Measurements from ENCODE around the gene SPIC. TPM values are rescaled to one million over a fixed set of nuclear protein-coding genes. Genes with fewer than 3 reads are reported as not detected.

The SPIC gene
- total RNA-seq, 4 donors from 2014 or later: not detected

DNA sequence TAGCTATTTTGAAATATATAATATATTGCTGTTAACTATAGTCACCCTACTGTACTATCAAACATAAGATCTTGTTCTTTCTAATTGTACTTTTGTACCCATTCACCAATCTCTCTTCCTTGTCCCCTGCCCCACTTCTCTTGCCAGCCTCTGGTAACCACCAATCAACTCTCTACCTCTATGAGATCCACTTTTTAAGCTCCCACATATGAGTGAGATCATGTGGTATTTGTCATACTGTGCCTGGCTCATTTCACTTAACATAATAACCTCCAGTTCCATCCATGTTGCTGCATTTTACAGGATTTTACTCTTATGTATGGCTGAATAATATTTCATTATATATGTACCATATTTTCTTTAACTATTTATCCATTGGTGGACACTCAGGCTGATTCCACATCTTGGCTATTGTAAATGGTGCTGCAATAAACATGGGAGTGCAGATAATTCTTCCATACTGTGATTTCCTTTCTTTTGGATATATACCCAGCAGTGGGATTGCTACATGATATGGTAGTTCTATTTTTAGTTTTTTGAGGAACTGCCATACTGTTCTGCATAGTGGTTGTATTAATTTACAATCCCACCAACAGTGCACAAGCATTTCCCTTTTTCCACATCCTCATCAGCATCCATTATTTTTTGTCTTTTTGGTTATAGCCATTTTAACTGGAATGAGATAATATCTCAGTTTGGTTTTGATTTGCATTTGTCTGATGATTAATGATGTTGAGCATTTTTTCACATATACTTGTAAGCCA is 33.5 kb upstream of the SPIC start:
- intact Hi-C loops (cut with DNase I; ENCODE audit: low total_unique reads) (no loop called here), in situ Hi-C loops (cut with MboI; ENCODE audit: low sequenced_read_pairs in 4 of 4) (no loop called here)
- DNase-seq (no peak), ATAC-seq (no peak)
- Histone ChIP-seq H3K36me3 (no peaks in the 10 kb centered on the region), H3K27me3 (no peaks in the 10 kb centered on the region), H3K4me1 (peaks cover 12 to 13% of the 10 kb centered on the region in 2 donors), H3K4me3 (no peak overlapping the region), H3K27ac (no peak overlapping the region), H3K9me3 (no peaks in the 10 kb centered on the region)
- TF ChIP-seq, protein P1, sequence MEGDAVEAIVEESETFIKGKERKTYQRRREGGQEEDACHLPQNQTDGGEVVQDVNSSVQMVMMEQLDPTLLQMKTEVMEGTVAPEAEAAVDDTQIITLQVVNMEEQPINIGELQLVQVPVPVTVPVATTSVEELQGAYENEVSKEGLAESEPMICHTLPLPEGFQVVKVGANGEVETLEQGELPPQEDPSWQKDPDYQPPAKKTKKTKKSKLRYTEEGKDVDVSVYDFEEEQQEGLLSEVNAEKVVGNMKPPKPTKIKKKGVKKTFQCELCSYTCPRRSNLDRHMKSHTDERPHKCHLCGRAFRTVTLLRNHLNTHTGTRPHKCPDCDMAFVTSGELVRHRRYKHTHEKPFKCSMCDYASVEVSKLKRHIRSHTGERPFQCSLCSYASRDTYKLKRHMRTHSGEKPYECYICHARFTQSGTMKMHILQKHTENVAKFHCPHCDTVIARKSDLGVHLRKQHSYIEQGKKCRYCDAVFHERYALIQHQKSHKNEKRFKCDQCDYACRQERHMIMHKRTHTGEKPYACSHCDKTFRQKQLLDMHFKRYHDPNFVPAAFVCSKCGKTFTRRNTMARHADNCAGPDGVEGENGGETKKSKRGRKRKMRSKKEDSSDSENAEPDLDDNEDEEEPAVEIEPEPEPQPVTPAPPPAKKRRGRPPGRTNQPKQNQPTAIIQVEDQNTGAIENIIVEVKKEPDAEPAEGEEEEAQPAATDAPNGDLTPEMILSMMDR (IDR thresholded peaks at IDR 0.05 in 4 of 5, conservative IDR thresholded peaks at IDR 0.05 in 1 of 5): no peak
- no peak for TF ChIP-seq POLR2A (IDR thresholded peaks at IDR 0.05)

DNA sequence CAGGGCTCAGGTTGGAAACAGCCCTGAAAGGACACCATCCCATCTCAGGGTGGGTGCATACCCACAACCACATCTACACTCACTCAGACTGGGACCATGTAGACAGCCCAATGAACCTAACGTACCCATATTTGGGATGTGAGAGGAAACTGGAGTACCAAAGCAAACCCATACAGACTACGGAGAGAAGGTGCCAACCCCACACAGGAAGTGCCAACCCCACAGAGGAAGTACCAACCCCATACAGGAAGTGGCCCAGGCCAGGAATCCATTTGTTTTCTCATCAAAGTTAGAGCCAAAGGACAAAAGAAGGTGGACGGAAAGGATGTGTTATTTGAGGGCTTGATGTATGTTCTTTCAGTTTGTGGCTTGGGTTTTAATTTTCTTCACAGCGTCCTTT is 19.5 kb upstream of the SPIC start:
- TF ChIP-seq POLR2A (IDR thresholded peaks at IDR 0.05): no peak
- TF ChIP-seq, protein P1 (IDR thresholded peaks at IDR 0.05 in 4 of 5, conservative IDR thresholded peaks at IDR 0.05 in 1 of 5): no peak
- H3K36me3 ChIP-seq: no peaks in the 10 kb centered on the region
- no peaks in the 10 kb centered on the region for H3K27me3 ChIP-seq
- intact Hi-C loops (cut with DNase I; ENCODE audit: low total_unique reads) (no loop called here), in situ Hi-C loops (cut with MboI; ENCODE audit: low sequenced_read_pairs in 4 of 4) (no loop called here)
- H3K9me3 ChIP-seq: no peaks in the 10 kb centered on the region
- ATAC-seq (no peak), DNase-seq (no peak)
- H3K4me3 ChIP-seq: no peak overlapping the region
- peaks cover 0 to 5% of the 10 kb centered on the region in 2 donors for H3K4me1 ChIP-seq
- no peak overlapping the region for H3K27ac ChIP-seq

DNA sequence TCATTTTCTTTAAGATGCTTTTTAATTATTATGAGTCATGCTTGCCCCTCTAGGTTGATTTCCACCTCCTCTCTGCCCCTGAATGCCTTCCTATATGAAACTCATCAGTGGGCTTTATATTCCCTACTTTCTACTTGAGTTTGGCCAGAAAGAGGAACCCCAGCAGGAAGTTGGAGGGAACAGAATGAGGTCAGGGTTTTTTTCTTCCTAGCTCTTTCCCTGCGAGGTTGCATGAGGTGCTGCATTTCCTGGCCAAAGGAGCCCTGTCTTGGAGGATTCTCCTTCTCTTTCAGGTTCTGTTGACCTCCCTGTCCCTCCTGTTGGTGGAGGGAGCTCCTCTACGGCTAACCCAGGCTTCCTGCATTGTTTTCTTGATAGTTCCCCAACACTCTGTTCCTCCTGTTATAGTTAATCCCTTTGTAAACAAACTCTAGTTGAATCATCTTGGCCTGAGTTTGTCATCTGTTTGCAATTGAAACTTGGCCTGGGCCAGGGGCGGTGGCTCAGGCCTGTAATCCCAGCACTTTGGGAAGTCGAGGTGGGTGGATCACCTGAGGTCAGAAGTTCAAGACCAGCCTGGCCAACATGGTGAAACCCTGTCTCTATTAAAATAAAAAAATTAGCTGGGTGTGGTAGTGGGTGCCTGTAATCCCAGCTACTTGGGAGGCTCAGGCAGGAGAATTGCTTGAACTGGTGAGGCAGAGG is 15.3 kb upstream of the SPIC start:
- Histone ChIP-seq H3K36me3 (no peaks in the 10 kb centered on the region), H3K4me3 (no peak overlapping the region), H3K4me1 (peaks cover 0 to 5% of the 10 kb centered on the region in 2 donors), H3K9me3 (no peaks in the 10 kb centered on the region), H3K27me3 (no peaks in the 10 kb centered on the region), H3K27ac (no peak overlapping the region)
- intact Hi-C loops (cut with DNase I; ENCODE audit: low total_unique reads): no loop called here
- DNase-seq (peak in 1 of 2 donors; percentile 25), ATAC-seq (peak; percentile 36 to 73)
- TF ChIP-seq, protein P1 (IDR thresholded peaks at IDR 0.05 in 4 of 5, conservative IDR thresholded peaks at IDR 0.05 in 1 of 5): no peak
- TF ChIP-seq POLR2A (IDR thresholded peaks at IDR 0.05): no peak
- in situ Hi-C loops (cut with MboI; ENCODE audit: low sequenced_read_pairs in 4 of 4): no loop called here

DNA sequence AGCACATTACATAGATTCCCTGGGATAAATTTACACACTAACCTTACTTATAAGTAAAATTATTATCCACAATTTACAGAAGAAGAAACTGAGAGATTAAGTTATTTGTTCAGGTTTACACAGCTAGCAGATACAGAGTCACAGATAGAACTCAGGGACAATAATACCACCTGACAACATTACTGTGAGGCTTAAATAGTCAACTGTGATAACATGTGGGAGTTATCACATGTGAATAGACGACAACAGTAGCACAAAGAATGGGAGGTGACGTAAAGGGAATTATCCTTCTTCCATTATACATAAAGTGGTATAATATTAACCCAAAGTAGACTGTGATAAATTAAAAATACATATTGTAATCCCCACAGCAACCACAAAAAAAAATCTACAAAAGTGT is 6.2 kb upstream of the SPIC start:
- Histone ChIP-seq H3K27ac (no peak overlapping the region), H3K4me3 (no peak overlapping the region), H3K27me3 (no peaks in the 10 kb centered on the region), H3K36me3 (no peaks in the 10 kb centered on the region), H3K9me3 (no peaks in the 10 kb centered on the region), H3K4me1 (no peaks in the 10 kb centered on the region)
- TF ChIP-seq, protein P1 (IDR thresholded peaks at IDR 0.05 in 4 of 5, conservative IDR thresholded peaks at IDR 0.05 in 1 of 5): no peak
- TF ChIP-seq POLR2A (IDR thresholded peaks at IDR 0.05): no peak
- in situ Hi-C loops (cut with MboI; ENCODE audit: low sequenced_read_pairs in 4 of 4): no loop called here
- DNase-seq (no peak), ATAC-seq (no peak)
- intact Hi-C loops (cut with DNase I; ENCODE audit: low total_unique reads): no loop called here
